ENCODE data around the gene DHODH.
"Not testable (repeated sequence)": the region's sequence is repeated elsewhere in the genome, so short reads cannot be mapped to it uniquely, and the experiment has no call there.

The DHODH gene

DNA sequence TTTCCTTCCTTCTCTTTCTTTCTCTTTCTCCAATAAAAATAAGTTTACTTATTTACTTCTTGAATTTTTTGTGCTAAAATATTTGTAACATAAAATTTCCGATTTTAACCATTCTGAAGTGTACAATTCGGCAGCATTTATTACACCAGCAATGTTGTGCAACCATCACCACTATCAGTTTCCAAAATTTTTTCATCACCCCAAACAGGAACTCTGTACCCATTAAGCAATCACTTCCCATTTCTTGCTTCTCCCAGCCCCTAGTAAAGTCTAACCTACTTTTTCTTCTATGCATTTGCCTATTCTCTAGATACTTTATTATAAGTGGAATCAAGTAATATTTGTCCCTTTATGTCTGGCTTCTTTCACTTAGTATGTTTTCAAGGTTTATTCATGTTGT, 43.3 kb downstream of the DHODH start:
- no peak for TF ChIP-seq POLR2A (IDR thresholded peaks at IDR 0.05; ENCODE audit: low read length)
- no peak for TF ChIP-seq GATA1 (IDR thresholded peaks at IDR 0.05; ENCODE audit: low read depth, low read length)
- no peak for DNase-seq

- not testable (repeated sequence) for DNase-seq
Measured at GRCh38 chr16:72054254-72054847, 45.8 kb downstream of the DHODH start, which contains the start of gene HP. Gene HP (plus strand): TSS chr16:72054505. CDS start chr16:72054653, 148 bp downstream.

DNA sequence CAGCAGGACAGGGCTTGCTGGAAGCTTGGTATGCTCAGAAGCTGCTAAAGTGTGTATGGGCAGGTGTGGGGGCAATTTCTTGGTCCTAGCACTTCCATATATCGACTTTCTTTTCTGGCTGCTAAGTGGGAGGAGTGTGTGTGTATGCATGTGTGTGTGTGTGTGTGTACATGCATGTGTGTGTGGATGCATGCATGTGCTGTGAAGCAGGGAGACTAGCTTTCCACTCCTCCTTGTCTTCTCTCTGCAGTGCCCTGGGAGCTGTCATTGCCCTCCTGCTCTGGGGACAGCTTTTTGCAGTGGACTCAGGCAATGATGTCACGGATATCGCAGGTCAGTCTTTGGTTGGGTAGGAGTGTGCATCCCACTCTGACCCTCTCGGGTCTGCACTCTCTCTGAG, 47.4 kb downstream of the DHODH start:
- TF ChIP-seq POLR2A (IDR thresholded peaks at IDR 0.05; ENCODE audit: low read length) (no peak), GATA1 (IDR thresholded peaks at IDR 0.05; ENCODE audit: low read depth, low read length) (no peak)
- DNase-seq, result no peak

DNA sequence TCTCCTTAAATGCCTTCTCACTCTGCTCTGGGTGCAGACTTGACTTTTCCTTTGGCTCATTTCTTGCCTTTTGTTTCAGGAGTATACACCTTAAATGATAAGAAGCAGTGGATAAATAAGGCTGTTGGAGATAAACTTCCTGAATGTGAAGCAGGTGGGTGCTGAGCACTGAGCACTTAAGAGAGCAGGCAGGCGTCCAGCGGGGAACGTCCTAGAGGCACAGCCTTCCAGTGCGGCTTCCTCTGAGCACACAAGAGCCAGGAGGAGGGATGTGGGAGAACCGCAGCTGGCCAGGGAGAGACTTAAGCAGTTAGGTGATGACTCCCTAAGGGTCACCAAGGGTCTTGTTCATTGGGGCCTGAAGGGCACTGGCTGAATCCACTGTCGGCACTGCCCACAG, 48.8 kb downstream of the DHODH start:
- DNase-seq, result not testable (repeated sequence)

DNA sequence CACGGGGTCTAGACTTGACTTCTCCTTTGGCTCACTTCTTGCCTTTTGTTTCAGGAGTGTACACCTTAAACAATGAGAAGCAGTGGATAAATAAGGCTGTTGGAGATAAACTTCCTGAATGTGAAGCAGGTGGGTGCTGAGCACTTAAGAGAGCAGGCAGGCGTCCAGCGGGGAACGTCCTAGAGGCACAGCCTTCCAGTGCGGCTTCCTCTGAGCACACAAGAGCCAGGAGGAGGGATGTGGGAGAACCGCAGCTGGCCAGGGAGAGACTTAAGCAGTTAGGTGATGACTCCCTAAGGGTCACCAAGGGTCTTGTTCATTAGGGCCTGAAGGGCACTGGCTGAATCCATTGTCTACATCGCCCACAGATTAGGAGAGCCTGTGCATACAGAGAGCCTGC, 50.5 kb downstream of the DHODH start:
- DNase-seq, result not testable (repeated sequence)

DNA sequence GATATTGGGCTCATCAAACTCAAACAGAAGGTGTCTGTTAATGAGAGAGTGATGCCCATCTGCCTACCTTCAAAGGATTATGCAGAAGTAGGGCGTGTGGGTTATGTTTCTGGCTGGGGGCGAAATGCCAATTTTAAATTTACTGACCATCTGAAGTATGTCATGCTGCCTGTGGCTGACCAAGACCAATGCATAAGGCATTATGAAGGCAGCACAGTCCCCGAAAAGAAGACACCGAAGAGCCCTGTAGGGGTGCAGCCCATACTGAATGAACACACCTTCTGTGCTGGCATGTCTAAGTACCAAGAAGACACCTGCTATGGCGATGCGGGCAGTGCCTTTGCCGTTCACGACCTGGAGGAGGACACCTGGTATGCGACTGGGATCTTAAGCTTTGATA, 51.9 kb downstream of the DHODH start:
- DNase-seq, result no peak

GRCh38 chr16:72061564-72061963, 53.0 kb downstream of the DHODH start:
- DNase-seq, result no peak
- TF ChIP-seq GATA1 (IDR thresholded peaks at IDR 0.05; ENCODE audit: low read depth, low read length) (no peak), POLR2A (IDR thresholded peaks at IDR 0.05; ENCODE audit: low read length) (no peak)

More for the DNA sequence above, 51.9 kb downstream of the DHODH start:
- TF ChIP-seq POLR2A (IDR thresholded peaks at IDR 0.05; ENCODE audit: low read length) (no peak), GATA1 (IDR thresholded peaks at IDR 0.05; ENCODE audit: low read depth, low read length) (no peak)

DNA sequence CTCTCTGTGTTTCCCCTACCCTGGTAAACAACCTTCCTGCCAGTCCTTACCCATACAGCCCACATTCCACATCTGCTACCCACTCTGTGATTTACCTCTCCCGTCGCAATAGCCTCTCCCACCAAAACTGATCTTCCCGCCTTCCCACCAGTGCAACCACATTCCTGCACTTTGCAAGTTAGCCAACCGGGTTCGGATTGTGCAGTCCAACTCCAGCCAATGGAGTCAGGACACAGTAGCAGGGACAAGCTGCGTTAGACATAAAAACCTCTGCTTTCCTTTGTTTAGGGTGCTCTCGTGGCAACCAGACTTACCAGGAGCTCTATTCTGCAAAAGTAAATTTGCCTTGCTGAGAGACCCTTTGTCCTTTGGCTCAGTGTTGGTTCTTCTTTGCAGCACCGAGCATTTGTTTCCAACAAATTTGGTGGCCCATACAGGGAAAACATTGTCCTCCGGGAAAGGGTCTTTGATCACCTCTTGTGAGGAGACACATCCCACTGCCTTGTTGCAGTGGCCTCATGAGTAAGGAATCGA, 55.9 kb downstream of the DHODH start:
- no peak for DNase-seq
- TF ChIP-seq GATA1 (IDR thresholded peaks at IDR 0.05; ENCODE audit: low read depth, low read length) (no peak), POLR2A (IDR thresholded peaks at IDR 0.05; ENCODE audit: low read length) (no peak)

DNA sequence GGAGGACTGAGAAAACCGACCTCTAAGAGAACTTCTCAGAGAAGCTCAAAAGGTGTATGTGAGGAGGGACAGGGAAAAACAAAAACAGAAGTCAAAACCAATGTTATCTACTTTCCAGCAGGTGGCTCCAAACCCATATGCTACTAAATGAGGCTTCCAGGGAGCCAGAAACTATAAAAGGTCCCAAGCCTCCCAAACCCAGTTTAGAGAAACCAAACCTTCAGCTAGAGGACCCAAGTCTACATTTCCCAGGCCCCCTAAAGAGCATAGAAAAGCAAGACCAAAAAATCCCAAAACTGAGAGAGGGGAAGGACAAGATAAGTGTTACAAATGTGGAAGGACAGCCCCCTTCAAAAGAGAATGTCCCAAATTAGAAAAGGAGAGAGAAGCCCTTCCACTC, 58.2 kb downstream of the DHODH start:
- DNase-seq, result peak; percentile 67 to 74
- TF ChIP-seq GATA1 (IDR thresholded peaks at IDR 0.05; ENCODE audit: low read depth, low read length), result no peak
- no peak for TF ChIP-seq POLR2A (IDR thresholded peaks at IDR 0.05; ENCODE audit: low read length)

DNA sequence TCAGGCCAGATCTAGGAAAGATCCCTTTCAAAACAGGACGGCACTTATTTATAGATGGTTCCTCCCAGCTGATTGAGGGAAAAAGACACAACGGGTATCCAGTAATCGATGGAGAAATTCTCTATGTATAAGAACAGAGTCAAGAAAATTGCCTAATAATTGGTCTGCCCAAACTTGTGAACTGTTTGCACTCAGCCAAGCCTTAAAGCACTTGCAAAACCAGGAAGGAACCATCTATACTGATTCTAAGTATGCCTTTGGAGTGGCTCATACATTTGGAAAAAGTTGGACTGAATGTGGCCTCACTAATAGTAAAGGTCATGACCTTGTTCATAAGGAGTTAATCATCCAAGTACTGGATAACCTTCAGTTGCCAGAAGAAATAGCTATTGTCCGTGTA, 60.4 kb downstream of the DHODH start:
- DNase-seq, result no peak
- no peak for TF ChIP-seq GATA1 (IDR thresholded peaks at IDR 0.05; ENCODE audit: low read depth, low read length)
- TF ChIP-seq POLR2A (IDR thresholded peaks at IDR 0.05; ENCODE audit: low read length), result no peak

- TF ChIP-seq GATA1 (IDR thresholded peaks at IDR 0.05; ENCODE audit: low read depth, low read length), result no peak
- TF ChIP-seq POLR2A (IDR thresholded peaks at IDR 0.05; ENCODE audit: low read length), result no peak
- peak; percentile 17 for DNase-seq
Measured at GRCh38 chr16:72072514-72073342, 64.2 kb downstream of the DHODH start.

- TF ChIP-seq POLR2A (IDR thresholded peaks at IDR 0.05; ENCODE audit: low read length) (no peak), GATA1 (IDR thresholded peaks at IDR 0.05; ENCODE audit: low read depth, low read length) (no peak)
- no peak for DNase-seq
Measured at GRCh38 chr16:72073560-72074230, 65.2 kb downstream of the DHODH start.

DNA sequence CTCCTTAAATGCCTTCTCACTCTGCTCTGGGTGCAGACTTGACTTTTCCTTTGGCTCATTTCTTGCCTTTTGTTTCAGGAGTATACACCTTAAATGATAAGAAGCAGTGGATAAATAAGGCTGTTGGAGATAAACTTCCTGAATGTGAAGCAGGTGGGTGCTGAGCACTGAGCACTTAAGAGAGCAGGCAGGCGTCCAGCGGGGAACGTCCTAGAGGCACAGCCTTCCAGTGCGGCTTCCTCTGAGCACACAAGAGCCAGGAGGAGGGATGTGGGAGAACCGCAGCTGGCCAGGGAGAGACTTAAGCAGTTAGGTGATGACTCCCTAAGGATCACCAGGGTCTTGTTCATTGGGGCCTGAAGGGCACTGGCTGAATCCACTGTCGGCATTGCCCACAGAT, 66.5 kb downstream of the DHODH start:
- DNase-seq, result not testable (repeated sequence)

Measured in erythroblast (primary cell).